ENCODE data around the gene CKAP5. TPM values are rescaled to one million over a fixed set of nuclear protein-coding genes. Genes with fewer than 3 reads are reported as not detected.

Gene CKAP5
- polyA plus RNA-seq, 4 donors: 6.2 to 46.6 (median 17.8) TPM

DNA sequence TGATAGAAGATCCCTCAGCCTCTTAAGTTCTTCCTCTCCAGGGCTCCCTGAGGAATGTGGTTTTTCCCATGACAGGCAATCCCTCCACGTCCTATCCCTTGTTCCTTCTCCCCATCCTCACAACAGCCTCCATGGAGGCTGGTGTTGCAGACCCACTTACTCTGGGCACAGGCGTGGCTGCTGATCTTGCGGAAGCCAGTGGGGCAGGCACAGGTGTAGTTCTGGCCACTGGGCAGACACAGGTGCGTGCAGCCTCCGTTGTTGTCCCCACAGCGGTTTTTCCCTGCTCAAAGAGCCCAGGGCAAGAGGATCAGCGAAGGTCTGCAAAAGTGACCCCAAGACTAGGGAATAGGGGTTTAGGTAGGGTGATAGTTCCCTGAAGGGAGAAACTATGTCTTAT lies 43.2 kb upstream of the CKAP5 start:
- 81 to 89% (median 85%) methylated on average over 7 of the region's 7 CpGs for WGBS, 3 donors
- FAIRE-seq: no peak
- peaks cover 0 to 35% (median 2%) of the 10 kb centered on the region in 3 donors for H3K36me3 ChIP-seq (ENCODE audit: control insufficient read depth in 3 of 3, insufficient read depth in 2 of 3, low read depth in 1 of 3, low read length in 3 of 3)

DNA sequence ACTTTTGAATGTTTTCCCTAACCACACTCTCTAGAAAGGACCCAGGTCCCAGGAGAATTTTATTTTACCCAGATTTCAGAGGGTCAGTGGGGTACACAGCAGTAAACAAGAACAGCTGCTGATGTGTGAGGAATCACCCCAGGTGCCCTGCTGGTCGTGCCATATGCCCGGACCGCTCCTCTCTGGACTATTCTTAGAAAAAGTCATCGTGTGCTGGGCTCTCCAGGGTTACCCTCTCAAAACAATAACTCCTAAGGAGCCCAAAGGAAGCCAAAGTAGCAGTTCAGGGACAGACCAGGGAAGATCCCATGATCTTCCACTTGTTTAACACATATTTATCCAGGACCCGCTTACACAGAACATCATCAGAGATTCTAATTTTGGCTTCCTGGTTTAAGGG lies 42.6 kb upstream of the CKAP5 start:
- DNase-seq (no peak), FAIRE-seq (no peak)
- H3K36me3 ChIP-seq (ENCODE audit: control insufficient read depth in 3 of 3, insufficient read depth in 2 of 3, low read depth in 1 of 3, low read length in 3 of 3): peaks cover 0 to 38% (median 5%) of the 10 kb centered on the region in 3 donors

More for the DNA sequence above, 43.2 kb upstream of the CKAP5 start:
- no peaks in the 10 kb centered on the region for H3K9me3 ChIP-seq (ENCODE audit: control insufficient read depth in 2 of 2, insufficient read depth in 1 of 2, low read depth in 1 of 2, low read length in 1 of 2)
- H3K4me3 ChIP-seq (ENCODE audit: low read depth in 1 of 3, low read length in 3 of 3): no peak overlapping the region
- no peak for DNase-seq
- no peaks in the 10 kb centered on the region for H3K4me1 ChIP-seq (ENCODE audit: control insufficient read depth in 3 of 3, insufficient read depth in 2 of 3, low read depth in 1 of 3, low read length in 2 of 3)
- H3K27ac ChIP-seq (ENCODE audit: low read depth in 1 of 3, low read length in 2 of 3): no peak overlapping the region
- H3K27me3 ChIP-seq (ENCODE audit: control insufficient read depth in 3 of 3, insufficient read depth in 3 of 3, low read length in 3 of 3): no peaks in the 10 kb centered on the region

DNA sequence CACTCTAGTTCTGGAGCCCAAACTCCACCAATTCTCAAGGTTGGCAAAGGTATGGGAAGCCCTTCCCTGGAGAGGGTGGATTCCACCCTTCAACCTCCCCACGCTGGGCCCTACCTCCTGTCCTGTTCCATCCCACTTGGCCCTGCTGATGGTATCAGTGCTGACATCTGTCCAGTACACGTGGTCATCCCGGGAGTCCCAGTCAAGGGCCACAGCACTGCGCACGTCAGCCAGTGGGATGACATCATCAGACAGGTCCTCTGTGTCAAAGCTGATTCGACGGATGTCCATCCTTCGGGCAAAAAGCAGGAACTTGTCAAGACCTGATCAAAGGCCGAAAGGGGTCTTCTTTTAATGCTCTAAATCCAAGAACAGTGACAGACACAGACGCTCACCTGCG lies 40.1 kb upstream of the CKAP5 start:
- Histone ChIP-seq H3K27me3 (ENCODE audit: control insufficient read depth in 3 of 3, insufficient read depth in 3 of 3, low read length in 3 of 3) (no peaks in the 10 kb centered on the region), H3K9me3 (ENCODE audit: control insufficient read depth in 2 of 2, insufficient read depth in 1 of 2, low read depth in 1 of 2, low read length in 1 of 2) (no peaks in the 10 kb centered on the region), H3K4me3 (ENCODE audit: low read depth in 1 of 3, low read length in 3 of 3) (no peak overlapping the region), H3K27ac (ENCODE audit: low read depth in 1 of 3, low read length in 2 of 3) (no peak overlapping the region), H3K36me3 (ENCODE audit: control insufficient read depth in 3 of 3, insufficient read depth in 2 of 3, low read depth in 1 of 3, low read length in 3 of 3) (peaks cover 0 to 36% (median 7%) of the 10 kb centered on the region in 3 donors), H3K4me1 (ENCODE audit: control insufficient read depth in 3 of 3, insufficient read depth in 2 of 3, low read depth in 1 of 3, low read length in 2 of 3) (no peaks in the 10 kb centered on the region)
- FAIRE-seq: no peak
- no peak for DNase-seq
- 79 to 88% (median 79%) methylated on average over 11 of the region's 11 CpGs for WGBS, 3 donors

More for the DNA sequence above, 42.6 kb upstream of the CKAP5 start:
- H3K4me1 ChIP-seq (ENCODE audit: control insufficient read depth in 3 of 3, insufficient read depth in 2 of 3, low read depth in 1 of 3, low read length in 2 of 3): no peaks in the 10 kb centered on the region
- 89 to 92% (median 91%) methylated on average over 5 of the region's 5 CpGs for WGBS, 3 donors
- H3K4me3 ChIP-seq (ENCODE audit: low read depth in 1 of 3, low read length in 3 of 3): no peak overlapping the region
- H3K27ac ChIP-seq (ENCODE audit: low read depth in 1 of 3, low read length in 2 of 3): no peak overlapping the region
- H3K9me3 ChIP-seq (ENCODE audit: control insufficient read depth in 2 of 2, insufficient read depth in 1 of 2, low read depth in 1 of 2, low read length in 1 of 2): no peaks in the 10 kb centered on the region
- no peaks in the 10 kb centered on the region for H3K27me3 ChIP-seq (ENCODE audit: control insufficient read depth in 3 of 3, insufficient read depth in 3 of 3, low read length in 3 of 3)

- Histone ChIP-seq H3K4me3 (ENCODE audit: low read depth in 1 of 3, low read length in 3 of 3) (no peak overlapping the region), H3K27ac (ENCODE audit: low read depth in 1 of 3, low read length in 2 of 3) (no peak overlapping the region), H3K36me3 (ENCODE audit: control insufficient read depth in 3 of 3, insufficient read depth in 2 of 3, low read depth in 1 of 3, low read length in 3 of 3) (peaks cover 0 to 50% (median 9%) of the 10 kb centered on the region in 3 donors), H3K27me3 (ENCODE audit: control insufficient read depth in 3 of 3, insufficient read depth in 3 of 3, low read length in 3 of 3) (no peaks in the 10 kb centered on the region), H3K4me1 (ENCODE audit: control insufficient read depth in 3 of 3, insufficient read depth in 2 of 3, low read depth in 1 of 3, low read length in 2 of 3) (no peaks in the 10 kb centered on the region), H3K9me3 (ENCODE audit: control insufficient read depth in 2 of 2, insufficient read depth in 1 of 2, low read depth in 1 of 2, low read length in 1 of 2) (no peaks in the 10 kb centered on the region)
- WGBS, 3 donors: 90 to 98% (median 97%) methylated on average over 10 of the region's 10 CpGs
- no peak for FAIRE-seq
- DNase-seq: no peak
These were observed 33.0 kb upstream of the CKAP5 start for GRCh38 chr11:46879056-46879585.

DNA sequence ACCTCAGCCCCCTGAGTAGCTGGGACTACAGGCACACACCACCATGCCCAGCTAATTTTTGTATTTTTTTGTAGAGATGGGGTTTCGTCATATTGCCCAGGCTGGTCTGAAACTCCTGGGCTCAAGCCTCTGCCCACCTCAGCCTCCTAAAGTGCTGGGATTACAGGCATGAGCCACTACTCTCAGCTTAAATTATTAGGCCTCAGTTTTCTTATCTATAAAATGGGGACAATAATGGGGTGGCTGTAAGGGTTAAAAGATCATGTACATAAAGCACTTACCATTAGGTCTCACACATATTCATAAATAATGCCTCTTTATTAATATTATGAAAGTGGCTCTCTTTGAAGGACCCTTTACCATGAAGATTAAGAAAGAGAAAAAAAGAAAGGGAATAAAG lies 31.5 kb upstream of the CKAP5 start:
- Histone ChIP-seq H3K36me3 (ENCODE audit: control insufficient read depth in 3 of 3, insufficient read depth in 2 of 3, low read depth in 1 of 3, low read length in 3 of 3) (peaks cover 3 to 53% (median 9%) of the 10 kb centered on the region in 3 donors), H3K4me3 (ENCODE audit: low read depth in 1 of 3, low read length in 3 of 3) (no peak overlapping the region), H3K27me3 (ENCODE audit: control insufficient read depth in 3 of 3, insufficient read depth in 3 of 3, low read length in 3 of 3) (no peaks in the 10 kb centered on the region), H3K27ac (ENCODE audit: low read depth in 1 of 3, low read length in 2 of 3) (no peak overlapping the region), H3K9me3 (ENCODE audit: control insufficient read depth in 2 of 2, insufficient read depth in 1 of 2, low read depth in 1 of 2, low read length in 1 of 2) (no peaks in the 10 kb centered on the region), H3K4me1 (ENCODE audit: control insufficient read depth in 3 of 3, insufficient read depth in 2 of 3, low read depth in 1 of 3, low read length in 2 of 3) (no peaks in the 10 kb centered on the region)
- WGBS, 3 donors: 94 to 100% (median 100%) methylated on average over 1 of the region's 1 CpG
- FAIRE-seq (no peak), DNase-seq (no peak)

DNA sequence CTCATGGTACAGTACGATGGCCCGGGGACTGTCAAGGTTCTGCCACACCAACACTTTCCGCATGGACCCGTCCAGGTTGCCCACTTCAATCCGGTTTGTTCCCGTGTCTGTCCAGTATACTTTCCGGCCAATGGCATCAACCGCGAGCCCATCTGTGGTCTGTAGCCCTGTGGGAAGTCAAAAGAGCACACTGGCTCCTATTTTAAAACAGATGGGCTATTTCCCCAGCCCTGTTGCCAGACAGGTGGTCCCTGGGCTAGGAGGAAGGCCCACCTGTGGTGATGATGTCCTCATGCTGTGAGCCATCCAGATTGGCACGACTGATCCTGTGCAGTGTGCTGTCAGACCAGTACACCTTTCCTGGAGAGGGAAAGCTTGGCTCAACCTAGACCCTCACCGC lies 30.4 kb upstream of the CKAP5 start:
- Histone ChIP-seq H3K36me3 (ENCODE audit: control insufficient read depth in 3 of 3, insufficient read depth in 2 of 3, low read depth in 1 of 3, low read length in 3 of 3) (peaks cover 3 to 58% (median 9%) of the 10 kb centered on the region in 3 donors), H3K27ac (ENCODE audit: low read depth in 1 of 3, low read length in 2 of 3) (no peak overlapping the region), H3K4me1 (ENCODE audit: control insufficient read depth in 3 of 3, insufficient read depth in 2 of 3, low read depth in 1 of 3, low read length in 2 of 3) (no peaks in the 10 kb centered on the region), H3K27me3 (ENCODE audit: control insufficient read depth in 3 of 3, insufficient read depth in 3 of 3, low read length in 3 of 3) (no peaks in the 10 kb centered on the region), H3K4me3 (ENCODE audit: low read depth in 1 of 3, low read length in 3 of 3) (no peak overlapping the region), H3K9me3 (ENCODE audit: control insufficient read depth in 2 of 2, insufficient read depth in 1 of 2, low read depth in 1 of 2, low read length in 1 of 2) (no peaks in the 10 kb centered on the region)
- no peak for FAIRE-seq
- no peak for DNase-seq
- WGBS, 3 donors: 93 to 97% (median 94%) methylated on average over 11 of the region's 11 CpGs

DNA sequence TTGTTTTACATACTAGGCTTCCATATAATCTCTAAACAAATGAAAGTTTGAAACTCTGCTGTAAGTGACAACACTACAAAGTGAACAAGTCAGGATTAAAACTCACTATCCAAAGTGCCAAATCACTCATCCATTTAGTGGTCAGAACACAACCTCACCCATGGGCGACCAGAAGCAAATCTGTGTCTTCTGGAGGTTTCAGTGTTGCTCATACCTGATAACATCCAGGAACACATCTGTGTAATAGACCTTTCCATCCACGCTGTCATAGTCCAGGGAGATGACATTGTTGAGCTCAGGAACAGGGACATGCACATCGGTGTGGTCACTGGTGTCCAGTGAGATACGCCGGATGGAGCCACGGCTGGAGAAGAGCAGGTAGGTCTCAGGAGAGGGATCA lies 28.5 kb upstream of the CKAP5 start:
- Histone ChIP-seq H3K4me1 (ENCODE audit: control insufficient read depth in 3 of 3, insufficient read depth in 2 of 3, low read depth in 1 of 3, low read length in 2 of 3) (no peaks in the 10 kb centered on the region), H3K27me3 (ENCODE audit: control insufficient read depth in 3 of 3, insufficient read depth in 3 of 3, low read length in 3 of 3) (no peaks in the 10 kb centered on the region), H3K36me3 (ENCODE audit: control insufficient read depth in 3 of 3, insufficient read depth in 2 of 3, low read depth in 1 of 3, low read length in 3 of 3) (peaks cover 3 to 53% (median 6%) of the 10 kb centered on the region in 3 donors), H3K9me3 (ENCODE audit: control insufficient read depth in 2 of 2, insufficient read depth in 1 of 2, low read depth in 1 of 2, low read length in 1 of 2) (no peaks in the 10 kb centered on the region), H3K27ac (ENCODE audit: low read depth in 1 of 3, low read length in 2 of 3) (no peak overlapping the region), H3K4me3 (ENCODE audit: low read depth in 1 of 3, low read length in 3 of 3) (no peak overlapping the region)
- WGBS, 3 donors: 92 to 95% (median 93%) methylated on average over 6 of the region's 6 CpGs
- FAIRE-seq (no peak), DNase-seq (no peak)

DNA sequence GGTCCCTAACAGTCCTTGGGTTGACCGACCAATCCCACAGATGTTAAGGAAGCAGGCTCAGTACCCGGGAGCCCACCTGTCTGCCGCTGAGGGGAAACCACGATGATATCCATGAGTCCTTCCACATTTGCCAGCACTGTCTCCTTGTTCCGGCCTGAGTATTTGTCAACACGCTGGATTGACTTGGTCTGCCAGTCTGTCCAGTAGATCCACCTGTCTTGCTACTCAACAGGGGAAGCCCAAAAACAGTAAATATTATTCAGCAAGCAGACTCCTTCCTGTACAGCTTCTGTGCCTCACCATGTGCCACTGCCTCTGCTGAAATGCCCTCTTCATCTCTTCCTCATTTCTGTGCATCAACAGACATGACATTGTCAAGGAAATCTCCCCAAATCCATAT lies 22.8 kb upstream of the CKAP5 start:
- Histone ChIP-seq H3K4me1 (ENCODE audit: control insufficient read depth in 3 of 3, insufficient read depth in 2 of 3, low read depth in 1 of 3, low read length in 2 of 3) (no peaks in the 10 kb centered on the region), H3K4me3 (ENCODE audit: low read depth in 1 of 3, low read length in 3 of 3) (no peak overlapping the region), H3K36me3 (ENCODE audit: control insufficient read depth in 3 of 3, insufficient read depth in 2 of 3, low read depth in 1 of 3, low read length in 3 of 3) (peaks cover 5 to 39% (median 6%) of the 10 kb centered on the region in 3 donors), H3K9me3 (ENCODE audit: control insufficient read depth in 2 of 2, insufficient read depth in 1 of 2, low read depth in 1 of 2, low read length in 1 of 2) (no peaks in the 10 kb centered on the region), H3K27ac (ENCODE audit: low read depth in 1 of 3, low read length in 2 of 3) (no peak overlapping the region), H3K27me3 (ENCODE audit: control insufficient read depth in 3 of 3, insufficient read depth in 3 of 3, low read length in 3 of 3) (no peaks in the 10 kb centered on the region)
- FAIRE-seq (no peak), DNase-seq (no peak)
- 93 to 96% (median 95%) methylated on average over 6 of the region's 6 CpGs for WGBS, 3 donors

- no peaks in the 10 kb centered on the region for H3K9me3 ChIP-seq (ENCODE audit: control insufficient read depth in 2 of 2, insufficient read depth in 1 of 2, low read depth in 1 of 2, low read length in 1 of 2)
- DNase-seq: no peak
- H3K4me1 ChIP-seq (ENCODE audit: control insufficient read depth in 3 of 3, insufficient read depth in 2 of 3, low read depth in 1 of 3, low read length in 2 of 3): no peaks in the 10 kb centered on the region
- H3K36me3 ChIP-seq (ENCODE audit: control insufficient read depth in 3 of 3, insufficient read depth in 2 of 3, low read depth in 1 of 3, low read length in 3 of 3): peaks cover 2 to 18% (median 10%) of the 10 kb centered on the region in 3 donors
- FAIRE-seq: no peak
- H3K4me3 ChIP-seq (ENCODE audit: low read depth in 1 of 3, low read length in 3 of 3): no peak overlapping the region
- no peak overlapping the region for H3K27ac ChIP-seq (ENCODE audit: low read depth in 1 of 3, low read length in 2 of 3)
- WGBS, 3 donors: 67 to 92% (median 79%) methylated on average over 2 of the region's 2 CpGs
- H3K27me3 ChIP-seq (ENCODE audit: control insufficient read depth in 3 of 3, insufficient read depth in 3 of 3, low read length in 3 of 3): no peaks in the 10 kb centered on the region
These were observed 19.3 kb upstream of the CKAP5 start for GRCh38 chr11:46865340-46865739.

Measured in small intestine (tissue), 7 donors.